Measurements from ENCODE around the gene CBX8.
"Not testable (repeated sequence)": the region's sequence is repeated elsewhere in the genome, so short reads cannot be mapped to it uniquely, and the experiment has no call there.

Gene CBX8

DNA sequence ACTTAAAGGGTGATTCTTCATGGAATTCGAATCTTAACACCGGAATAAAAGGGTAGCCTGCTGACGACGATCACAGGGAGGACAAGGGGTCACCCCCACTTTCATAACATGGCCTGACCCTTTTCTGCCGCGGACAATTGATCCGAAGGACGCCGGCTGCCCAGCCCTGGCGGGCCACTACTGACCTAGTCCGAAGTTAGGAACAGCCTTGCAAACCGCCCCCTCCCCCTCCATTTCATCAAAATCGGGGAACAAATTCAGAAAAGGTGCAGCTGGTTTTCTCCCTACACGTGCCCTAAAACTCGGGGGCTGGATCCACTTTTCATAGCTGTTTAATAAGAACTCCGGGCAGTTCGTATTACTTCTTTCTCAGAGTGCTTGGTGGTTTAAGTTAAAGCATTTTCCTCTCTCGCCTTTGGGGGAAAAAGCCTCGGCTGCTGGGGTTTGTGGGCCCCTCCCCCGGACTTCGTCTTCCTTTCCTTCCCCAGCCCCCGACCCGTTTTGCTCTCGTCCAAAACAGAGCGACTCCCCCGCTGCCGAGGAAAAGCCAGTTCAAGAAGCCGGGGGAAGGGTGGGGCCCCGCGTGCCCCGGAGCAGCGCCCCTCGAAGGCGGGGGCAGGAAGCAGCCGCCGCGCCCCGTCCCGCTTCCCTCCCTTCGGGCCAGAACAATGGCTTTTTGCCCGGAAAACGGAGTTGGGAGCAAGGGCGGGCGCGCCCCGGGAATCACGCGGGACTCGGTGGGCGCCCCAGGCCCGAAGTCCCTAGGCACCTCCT, 19.6 kb downstream of the CBX8 start:
- no peak for FAIRE-seq

DNA sequence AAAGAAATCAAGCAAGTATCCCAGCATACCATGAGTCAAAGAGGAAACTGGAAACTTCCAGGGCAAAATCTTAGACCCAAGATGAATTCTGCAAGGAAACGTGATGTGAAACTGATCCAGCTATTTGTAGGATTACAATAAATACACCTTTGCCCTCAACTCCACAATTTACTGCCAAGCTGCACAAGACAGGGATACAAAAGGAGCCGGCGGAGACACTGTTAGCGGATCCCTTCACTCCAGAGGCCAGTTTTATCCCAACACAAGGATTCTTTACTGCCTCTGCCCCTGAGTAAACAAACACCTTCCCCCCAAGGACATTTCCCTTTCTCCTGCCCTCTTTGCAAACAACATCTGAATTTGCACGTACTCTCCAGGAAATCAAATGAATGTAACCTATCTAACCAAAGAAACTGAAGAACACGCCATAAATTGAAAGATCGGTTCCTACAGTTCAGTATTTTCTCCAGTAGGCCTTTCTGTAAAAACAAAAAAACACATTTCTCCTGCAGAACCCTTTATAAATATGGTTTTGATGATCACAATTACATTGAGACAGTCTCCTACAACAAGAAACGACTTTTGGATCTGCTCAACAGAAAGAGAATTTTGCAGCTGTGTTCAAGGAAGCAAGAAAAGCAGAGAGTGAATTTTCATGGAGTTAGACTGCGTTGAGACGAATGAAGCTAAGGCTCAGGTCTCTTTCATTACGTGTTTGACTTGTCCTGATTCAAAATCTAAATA, 20.3 kb downstream of the CBX8 start:
- no peak for FAIRE-seq

DNA sequence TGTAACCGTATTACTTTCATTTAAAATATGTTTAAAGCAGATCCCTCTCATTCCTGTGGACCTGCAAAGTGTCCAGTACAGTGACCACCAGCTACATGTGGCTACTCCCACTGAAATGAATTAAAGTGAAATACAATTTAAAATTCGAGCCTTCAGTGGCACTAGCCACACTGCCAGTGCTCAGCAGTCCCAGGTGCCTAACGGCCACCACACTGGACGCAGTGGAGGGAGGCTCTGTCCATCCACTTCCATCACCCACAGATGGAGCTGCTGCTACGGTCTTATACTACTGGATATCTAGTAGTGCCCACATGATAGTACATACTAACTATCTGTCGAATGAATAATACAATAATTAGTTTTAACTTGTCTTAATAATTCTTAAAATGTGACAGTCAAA, 21.2 kb downstream of the CBX8 start:
- FAIRE-seq, result no peak

DNA sequence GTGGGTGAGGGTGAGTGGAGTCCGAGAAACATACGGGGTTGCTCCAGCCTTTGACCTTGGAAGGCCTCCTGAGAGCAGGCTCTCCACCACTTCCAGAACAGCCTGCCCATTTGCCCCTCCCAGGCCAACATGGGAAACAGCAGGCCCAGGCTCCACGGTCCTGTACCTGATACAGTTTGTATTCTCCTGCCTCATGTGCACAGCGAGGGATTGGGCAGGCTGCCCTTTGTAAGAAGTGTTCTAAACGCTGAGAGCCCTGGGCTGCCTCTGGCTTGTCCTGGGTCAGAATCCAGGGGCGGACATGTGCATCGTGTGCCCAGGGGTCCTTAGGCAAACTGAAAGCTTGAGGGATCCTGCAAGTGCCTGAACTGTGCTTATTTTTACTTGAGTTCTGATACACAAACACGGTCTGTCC, 22.3 kb downstream of the CBX8 start:
- no peak for FAIRE-seq

DNA sequence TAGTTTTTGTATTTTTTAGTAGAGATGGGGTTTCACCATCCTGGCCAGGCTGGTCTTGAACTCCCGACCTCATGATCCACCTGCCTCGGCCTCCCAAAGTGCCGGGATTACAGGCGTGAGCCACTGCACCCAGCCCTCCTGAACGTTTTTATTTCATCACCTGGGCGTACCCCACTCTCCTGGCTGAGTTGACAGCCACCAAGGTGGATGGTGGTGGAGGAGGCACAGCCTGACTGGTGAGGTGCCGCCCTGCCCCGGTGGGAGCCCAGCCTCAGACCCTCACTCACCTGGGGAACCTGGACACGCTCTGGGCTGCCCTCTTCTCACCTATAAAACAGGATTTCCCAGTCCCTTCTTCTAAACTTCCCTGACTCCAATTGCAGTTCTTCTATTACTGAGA, 24.2 kb downstream of the CBX8 start:
- FAIRE-seq, result not testable (repeated sequence)

DNA sequence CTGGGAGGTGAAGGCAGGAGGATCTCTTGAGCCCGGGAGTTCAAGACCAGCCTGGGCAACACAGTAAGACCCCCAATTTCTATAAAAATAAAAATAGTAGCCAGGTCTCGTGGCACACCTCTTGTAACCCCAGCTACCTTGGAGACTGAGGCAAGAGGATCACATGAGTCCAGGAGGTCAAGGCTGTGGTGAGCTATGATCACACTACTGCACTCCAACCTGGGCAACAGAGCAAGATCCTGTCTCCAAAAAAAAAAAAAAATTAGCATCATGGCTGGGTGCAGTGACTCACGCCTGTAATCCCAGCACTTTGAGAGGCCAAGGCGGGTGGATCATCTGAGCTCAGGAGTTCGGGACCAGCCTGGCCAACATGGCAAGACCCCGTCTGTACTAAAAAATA, 25.6 kb downstream of the CBX8 start:
- no peak for FAIRE-seq

DNA sequence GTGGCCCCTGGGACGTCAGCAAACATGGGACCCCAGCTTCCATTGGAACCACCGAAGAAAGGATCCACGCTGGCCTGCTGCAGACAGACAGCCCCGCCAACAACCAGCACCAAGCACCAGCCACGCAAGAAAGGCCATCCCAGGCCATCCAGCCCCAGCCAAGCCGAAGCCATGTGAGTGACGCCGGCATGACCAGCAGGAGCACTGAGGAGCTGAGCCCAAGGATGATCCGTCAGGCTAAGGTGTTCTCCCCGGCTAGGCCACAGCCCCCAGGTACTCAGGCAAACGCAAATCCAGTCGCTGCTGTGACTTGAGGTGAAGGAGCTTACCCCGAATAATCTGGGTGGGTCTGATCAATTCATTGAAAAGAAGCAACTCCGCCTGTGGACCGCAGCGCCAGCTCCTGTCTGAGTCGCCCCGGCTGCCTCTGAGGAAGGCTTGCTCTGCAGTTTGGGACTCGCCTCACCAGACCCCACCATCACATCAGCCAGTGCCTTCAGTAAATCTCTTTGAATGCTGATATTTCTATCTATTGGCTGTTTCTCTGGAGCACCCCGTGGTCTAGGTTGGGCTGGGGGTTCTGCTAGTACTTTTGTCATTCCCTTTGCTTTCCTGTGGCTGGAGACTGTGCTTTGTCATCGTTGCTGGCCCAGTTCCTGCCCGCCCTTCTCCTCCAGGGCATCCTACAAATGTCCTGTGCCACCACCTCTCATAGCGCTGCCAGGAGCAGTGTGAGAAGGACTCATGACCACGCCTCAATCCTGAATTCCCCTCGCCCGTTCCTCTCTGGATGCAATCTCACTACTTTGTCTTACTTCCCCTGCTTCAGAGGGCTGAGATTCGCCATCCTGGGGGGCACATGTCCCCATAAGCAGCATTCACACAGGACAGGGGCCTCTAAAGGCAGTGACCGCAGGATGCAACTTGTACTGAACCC, 27.0 kb downstream of the CBX8 start:
- FAIRE-seq, result no peak

DNA sequence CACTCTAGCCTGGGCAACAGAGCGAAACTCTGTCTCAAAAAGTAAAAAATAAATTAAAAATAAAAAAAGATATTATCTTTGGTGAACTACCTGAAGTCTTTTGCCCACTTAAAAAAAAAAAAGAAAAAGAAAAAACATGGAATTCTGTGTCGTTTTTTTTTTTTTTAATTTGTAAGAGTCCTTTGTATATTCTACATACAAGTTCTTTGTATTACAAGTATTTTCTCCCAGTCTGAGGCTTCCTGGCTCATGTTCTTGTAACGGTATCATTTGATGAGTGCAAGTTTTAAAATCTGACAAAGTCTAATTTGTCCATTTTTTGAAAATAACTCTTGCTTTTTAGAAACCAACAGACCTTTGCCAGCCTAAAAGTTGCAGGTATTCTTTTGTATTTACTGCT, 31.2 kb downstream of the CBX8 start:
- FAIRE-seq, result no peak

DNA sequence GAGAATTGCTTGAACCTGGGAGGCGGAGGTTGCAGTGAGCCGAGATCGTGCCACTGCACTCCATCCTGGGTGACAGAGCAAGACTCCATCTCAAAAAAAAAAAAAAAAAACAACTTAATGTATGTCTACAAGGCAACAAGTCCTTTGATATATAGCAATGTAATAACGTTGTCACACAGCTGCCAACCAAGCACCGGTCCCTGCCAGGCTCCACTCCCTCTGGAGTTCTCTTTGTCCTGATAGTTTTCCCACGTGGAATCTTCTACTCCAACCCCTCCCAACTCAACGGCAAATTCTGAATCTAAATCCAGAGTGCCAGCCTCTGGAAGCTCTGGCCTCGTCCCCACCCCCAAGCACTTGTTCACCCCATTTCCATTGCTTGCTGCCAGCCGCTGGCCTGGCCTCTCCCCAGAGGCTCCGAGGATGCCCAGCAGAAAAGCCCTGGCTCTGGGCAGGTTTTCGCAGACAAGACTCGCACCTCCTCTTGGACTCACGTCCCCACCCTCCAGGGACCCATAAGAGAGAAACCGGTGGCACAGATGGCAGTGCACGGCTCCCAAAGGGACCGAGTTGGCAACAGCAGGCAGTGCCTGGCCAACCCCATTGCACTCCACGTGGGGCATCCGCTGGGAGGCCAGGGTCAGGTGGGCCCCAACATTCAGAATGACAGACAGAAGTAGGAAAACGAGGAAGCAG, 34.8 kb downstream of the CBX8 start:
- no peak for FAIRE-seq

DNA sequence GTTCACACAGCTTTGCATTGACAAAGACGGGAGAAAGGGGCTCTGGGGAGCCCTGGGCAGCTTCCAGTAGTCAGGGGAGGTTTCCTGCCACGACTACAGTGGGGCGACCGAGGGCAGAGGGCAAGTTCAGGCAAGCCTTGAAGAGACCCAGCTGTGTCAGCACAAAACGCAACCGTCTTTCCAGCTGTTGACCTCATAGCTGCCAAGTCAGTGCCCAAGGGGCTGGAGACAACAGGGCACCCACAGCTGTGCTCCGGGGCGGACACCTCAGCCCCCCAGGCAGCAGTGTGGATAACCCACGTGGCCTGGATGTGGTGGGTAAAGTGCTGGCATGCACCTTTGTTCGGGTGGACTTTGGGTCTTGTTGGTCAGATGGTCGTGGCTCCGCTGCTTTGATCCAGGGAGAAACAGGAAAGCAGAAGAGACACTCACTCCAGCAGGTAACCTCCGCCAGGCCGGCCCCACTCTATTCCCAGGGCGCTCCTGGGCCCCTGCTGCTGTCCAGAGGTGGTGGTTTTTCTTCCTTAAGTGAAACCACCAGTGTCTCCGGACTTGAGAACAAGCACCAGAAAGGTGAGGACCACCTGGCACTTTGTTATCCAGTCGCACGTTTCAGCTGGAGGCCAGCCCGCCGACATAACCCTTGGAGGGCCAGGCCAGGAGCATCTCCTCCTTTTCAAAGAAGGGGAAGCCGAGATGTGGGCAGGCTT, 36.5 kb downstream of the CBX8 start:
- FAIRE-seq, result no peak

DNA sequence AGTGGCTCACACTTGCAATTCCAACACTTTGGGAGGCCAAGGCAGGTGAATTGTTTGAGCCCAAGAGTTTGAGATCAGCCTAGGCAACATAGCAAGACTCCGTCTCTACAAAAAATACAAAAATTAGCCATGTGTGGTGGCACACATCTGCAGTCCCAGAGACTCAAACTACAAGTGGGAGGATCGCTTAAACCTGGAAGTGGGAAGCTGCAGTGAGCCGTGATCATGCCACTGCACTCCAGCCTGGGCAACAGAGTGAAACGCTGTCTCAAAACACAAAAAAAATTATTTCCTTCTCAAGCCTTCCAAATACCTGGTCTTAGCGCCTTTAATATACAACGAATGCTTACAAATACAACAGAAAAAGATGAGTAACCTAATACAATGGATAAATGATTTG, 38.6 kb downstream of the CBX8 start:
- FAIRE-seq, result no peak

DNA sequence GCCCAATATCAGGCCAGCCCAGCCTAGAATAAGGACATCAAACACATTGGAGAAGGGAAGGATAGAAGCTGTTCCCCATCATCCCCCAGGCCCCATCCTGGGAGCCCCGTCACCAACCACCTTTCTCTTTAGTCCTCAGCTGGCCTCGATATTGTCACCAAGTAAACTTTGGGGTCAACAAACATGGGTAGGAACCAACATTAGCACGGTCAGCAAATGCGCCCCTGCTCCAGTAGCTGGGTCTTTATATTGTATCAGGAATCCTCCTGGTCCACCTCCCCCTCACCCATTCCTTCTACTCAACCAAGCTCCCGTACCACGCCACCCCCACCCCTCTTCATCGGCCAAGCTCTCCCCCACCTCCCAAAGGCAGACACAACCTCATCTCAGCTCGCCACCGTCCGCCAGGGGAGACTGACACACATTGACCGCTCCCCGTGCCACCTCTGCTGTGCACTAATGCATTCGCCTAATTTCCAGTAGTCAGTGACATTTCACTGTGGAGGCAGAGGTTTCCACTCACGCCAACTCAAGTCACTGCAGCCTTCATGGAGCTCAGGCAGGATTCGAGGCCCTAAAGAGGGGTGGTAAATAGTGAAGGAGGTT, 39.6 kb downstream of the CBX8 start:
- no peak for FAIRE-seq

DNA sequence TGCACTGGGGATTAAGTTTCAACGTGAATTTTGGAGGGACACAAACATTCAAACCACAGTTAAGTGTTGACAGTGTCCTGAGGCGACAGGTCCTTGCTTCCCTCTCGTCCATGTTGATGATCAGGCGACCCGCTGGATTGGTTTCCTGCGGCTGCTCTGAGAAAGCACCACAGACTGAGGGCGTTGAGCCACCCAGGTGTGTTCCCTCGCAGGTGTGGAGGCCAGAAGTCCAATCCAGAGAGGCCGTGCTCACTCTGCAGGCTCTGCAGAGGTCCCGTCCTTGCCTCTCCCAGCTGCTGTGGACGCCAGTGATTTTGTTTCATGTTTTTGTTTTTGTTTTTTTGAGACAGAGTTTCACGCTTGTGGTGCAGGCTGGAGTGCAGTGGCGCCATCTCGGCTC, 41.3 kb downstream of the CBX8 start:
- no peak for FAIRE-seq

DNA sequence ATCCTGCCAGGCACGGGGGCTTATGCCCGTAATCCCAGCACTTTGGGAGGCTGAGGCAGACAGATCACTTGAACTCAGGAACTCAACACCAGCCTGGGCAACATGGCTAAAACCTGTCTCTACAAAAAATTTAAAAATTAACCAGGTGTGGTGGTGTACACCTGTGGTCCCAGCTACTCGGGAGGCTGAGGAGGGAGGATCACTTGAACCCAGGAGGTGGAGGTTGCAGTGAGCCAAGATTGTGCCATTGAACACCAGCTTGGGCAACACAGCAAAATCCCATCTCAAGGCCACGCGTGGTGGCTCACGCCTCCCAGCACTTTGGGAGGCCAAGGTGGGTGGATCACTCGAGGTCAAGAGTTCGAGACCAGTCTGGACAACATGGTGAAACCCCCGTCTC, 42.0 kb downstream of the CBX8 start:
- FAIRE-seq, result not testable (repeated sequence)

DNA sequence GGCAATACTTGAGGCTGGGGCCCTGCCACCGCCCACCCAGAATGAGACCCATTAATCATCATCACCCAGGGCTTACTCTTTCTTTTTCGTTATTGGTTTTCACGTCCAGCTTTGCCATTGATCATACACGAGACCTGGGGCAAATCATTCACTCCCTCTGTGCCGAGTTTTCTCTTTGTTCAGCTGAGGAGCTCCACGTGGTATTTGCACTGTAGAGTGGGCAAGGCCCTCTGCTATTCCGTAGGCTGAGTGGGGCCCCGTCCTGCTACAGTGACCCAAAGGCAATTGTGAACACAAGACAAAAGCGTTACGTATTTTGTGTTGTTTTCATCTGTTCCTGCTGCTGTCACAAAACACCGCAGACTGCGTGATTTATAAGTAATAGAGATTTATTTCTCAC, 42.5 kb downstream of the CBX8 start:
- FAIRE-seq, result no peak

DNA sequence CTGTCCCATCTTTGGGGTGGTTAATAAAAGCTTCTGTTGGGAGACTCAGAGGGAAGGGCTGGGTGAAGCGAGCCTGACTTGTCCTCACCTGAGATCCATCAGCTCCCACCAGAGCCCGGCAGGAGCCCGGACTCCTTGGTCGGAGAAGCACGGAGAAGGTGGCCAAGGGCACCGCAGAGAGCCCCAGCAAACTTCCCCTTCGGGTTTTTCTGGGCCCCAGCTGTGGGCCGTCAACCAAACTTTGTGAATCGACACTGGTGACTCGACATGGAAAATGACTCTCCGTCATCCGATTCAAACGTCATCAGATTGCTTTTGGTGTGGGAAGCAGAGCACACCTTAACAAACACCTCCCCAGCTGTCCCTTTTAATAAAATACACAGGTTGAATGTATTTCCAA, 44.7 kb downstream of the CBX8 start:
- FAIRE-seq, result no peak

DNA sequence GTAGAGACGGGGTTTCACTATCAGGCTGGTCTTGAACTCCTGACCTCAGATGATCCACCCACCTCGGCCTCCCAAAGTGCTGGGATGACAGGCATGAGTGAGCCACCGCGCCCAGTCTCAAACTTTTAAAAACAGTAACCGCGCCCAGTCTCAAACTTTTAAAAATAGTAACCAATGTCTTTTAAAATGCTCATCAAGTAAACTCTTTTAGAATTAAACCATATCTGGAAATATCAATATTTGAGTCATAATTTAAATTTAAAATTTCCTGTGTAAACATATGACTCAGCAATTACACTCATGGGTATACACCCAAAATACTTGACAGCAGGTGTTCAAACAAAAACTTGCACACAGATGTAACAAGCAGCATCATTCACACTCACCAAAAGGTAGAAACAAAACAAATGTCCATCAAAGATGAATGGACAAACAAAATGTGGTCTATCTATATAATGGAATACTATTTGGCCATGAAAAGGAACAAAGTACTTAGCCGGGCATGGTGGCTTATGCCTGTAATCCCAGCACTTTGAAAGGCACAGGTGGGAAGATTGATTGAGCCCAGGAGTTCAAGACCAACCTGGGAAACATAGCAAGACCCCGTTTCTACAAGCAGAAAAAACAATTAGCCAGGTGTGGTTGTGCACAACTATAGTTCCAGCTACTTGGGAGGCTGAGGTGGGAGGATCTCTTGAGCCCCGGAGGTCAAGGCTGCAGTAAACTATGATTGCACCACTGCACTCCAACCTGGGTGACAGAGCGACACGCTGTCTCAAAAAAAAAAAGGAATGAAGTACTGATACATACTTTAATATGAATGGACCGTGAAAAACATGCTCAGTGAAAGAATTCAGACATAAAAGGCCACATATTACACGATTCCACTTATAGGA, 46.0 kb downstream of the CBX8 start:
- no peak for FAIRE-seq

DNA sequence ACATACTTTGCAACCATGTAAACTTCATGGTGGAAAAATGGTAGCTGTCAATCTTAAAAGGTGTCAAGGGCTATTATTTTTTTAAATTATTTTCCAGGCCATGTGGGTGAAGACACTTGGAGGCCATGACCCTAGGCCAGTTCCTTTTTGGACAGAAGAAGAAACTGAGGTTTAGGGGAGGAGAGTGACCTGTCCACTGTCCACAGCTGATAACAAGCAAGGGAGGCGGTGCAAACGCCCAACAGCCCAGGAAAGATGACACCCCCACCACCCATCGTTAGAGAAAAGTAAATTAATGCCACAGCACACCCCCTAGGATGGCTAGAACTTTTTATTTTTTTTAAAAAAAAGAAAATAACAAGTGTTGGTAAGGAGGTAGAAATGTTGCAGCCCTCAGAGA, 46.9 kb downstream of the CBX8 start:
- no peak for FAIRE-seq

DNA sequence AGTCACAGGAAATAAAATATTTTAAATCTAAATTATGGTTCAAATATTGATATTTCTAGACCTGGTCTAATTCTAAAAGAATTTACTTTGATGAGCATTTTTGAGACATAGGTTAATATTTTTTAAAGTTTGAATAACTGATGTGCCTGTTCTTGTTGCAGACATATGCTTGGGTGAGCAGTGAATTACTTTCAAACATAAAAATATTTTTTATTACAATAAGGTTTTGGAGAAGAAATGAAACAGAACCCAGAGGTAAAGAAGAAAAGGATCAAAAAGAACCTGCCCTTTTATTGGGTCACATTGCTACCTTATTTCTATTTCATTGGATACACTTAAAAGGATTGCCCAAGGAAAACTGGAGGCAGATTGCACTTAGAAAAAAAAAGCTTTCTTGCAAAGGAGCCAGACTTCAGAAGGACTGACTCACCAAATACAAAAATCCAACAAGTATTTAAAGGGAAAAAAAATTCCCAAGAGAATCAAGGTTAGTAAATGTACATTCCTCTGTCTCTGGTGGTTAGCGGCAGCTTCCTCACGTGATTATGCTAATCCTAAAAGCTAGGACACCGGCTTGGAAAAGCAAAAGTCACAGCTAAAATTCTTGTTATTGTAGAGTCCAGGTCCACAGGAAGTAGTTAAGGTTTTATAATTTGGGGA, 47.6 kb downstream of the CBX8 start:
- FAIRE-seq, result no peak

All from endometrium (tissue), 2 donors.